Astrocyte of the cerebellum (primary cell): Measurements from ENCODE around the gene TTC27.

Experiments used
- DNase-seq: peaks from one replicate; pipeline ENCODE4 v3.0.0-alpha.2; 2011; ENCODE audit warnings: low read depth
- H3K4me3 ChIP-seq: 2 replicates; pipeline ENCODE4 v1.5.1; 2011; ENCODE audit warnings: mild to moderate bottlenecking, low read depth, low read length, moderate library complexity
- in situ Hi-C: cut with HindIII; loops from 2 replicates; pipeline ENCODE4 v1.10.0; 2017; ENCODE audit warnings: low sequenced_read_pairs
- TF ChIP-seq, protein P1 (sequence below): IDR thresholded peaks from 2 replicates; pipeline ENCODE4 v1.5.1; 2012; ENCODE audit warnings: low read length, low read depth, moderate library complexity, mild to moderate bottlenecking; ENCODE audit errors: missing control alignments

TTC27 gene

DNA sequence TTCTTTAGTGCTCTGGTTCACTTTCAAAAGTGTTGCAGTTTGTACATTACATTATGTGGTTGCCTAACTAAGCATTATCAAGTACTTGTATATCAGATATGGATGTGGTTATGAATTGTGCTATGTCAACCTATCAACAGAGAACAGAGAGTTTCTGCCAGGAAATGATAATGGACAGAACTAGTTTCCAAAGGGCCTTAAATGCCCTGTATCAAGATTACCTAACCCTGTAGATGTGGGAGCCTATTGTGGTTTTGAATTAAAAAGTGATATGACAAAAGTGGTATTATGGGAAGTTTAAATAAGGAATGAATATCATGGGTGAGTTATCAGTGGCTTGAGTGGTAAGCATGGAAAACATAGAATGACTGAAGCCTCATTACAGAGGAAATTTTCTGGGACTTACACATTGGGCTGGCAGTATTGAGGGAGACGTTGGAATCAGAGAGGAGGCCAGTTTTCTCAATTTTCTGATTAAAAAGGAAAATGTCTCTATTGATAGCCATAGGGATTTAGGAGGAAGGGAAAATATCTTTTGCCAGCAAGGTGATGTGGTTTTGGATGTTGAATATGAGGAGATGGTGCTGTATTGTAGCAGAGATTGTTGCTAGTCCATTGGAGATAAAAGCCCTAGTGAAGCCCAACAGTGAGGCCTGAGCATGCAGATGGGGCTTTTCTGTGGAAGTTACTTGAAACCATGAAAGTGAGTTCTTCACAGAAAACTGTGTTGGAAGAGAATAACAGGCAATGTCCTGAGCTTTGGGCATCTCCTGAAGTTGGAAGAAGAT is 140.7 kb downstream of the TTC27 start:
- H3K4me3 ChIP-seq: no peak overlapping the region
- TF ChIP-seq, protein P1, sequence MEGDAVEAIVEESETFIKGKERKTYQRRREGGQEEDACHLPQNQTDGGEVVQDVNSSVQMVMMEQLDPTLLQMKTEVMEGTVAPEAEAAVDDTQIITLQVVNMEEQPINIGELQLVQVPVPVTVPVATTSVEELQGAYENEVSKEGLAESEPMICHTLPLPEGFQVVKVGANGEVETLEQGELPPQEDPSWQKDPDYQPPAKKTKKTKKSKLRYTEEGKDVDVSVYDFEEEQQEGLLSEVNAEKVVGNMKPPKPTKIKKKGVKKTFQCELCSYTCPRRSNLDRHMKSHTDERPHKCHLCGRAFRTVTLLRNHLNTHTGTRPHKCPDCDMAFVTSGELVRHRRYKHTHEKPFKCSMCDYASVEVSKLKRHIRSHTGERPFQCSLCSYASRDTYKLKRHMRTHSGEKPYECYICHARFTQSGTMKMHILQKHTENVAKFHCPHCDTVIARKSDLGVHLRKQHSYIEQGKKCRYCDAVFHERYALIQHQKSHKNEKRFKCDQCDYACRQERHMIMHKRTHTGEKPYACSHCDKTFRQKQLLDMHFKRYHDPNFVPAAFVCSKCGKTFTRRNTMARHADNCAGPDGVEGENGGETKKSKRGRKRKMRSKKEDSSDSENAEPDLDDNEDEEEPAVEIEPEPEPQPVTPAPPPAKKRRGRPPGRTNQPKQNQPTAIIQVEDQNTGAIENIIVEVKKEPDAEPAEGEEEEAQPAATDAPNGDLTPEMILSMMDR: no peak
- in situ Hi-C loops: no loop called here
- no peak for DNase-seq

DNA sequence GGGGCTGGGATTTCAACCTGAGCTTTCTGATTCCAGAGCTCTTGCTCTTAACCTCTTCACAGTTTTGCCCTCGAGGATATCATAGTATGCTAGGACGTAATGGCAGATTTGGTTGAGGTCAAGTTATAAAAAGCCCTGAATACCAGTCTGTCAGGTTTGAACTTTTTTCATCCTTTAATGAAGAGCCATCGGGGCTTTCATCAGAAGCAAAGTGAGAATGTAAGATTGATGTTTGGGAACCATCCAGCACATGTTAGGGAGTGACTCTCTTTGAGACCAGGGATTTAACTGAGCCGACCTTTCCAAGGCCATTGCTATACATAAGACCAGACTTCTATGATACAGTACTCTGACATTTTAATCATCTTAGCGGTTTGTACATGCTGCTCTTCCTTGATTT is 142.5 kb downstream of the TTC27 start:
- TF ChIP-seq, protein P1: no peak
- DNase-seq: no peak
- no peak overlapping the region for H3K4me3 ChIP-seq
- in situ Hi-C loops: no loop called here

DNA sequence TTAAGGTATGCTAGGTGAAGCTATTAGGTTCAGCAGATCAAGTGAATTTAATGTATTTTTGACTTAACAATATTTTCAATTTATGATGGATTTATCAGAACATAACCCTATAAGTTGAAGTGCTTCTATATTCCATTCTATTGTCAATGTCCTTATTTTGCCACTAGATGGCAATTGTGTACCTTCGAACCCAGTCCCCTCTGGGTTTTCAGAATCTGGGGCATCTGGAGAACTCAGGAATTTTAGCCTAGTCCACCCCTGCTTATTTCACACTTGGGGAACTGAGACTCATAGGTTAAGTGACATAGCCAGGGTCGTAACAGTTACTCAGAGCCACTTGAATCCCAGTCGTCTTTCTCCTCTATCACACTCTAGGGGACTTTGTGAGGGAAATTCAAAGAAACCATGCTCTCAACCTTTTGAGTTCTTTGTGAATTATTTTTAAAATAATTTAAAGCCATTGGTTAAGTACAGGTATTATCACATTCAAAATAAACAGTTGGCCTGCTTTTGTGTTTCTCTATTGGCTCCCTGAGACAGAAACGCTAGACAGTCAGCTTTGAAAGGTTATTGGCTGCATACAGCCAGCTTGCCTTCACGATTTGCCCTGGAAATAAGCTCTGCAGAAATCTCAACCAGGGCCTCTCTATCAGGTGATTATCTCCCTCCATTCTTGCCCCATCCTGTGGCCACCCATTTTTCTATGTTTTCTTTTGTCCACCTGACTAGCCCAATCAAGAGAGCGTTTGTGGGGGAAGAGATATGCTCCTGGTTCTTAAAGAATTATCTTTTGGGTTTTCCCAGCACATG is 145.0 kb downstream of the TTC27 start:
- peak; percentile 41 for DNase-seq
- in situ Hi-C loops: no loop called here
- TF ChIP-seq, protein P1: peak; percentile 60
- H3K4me3 ChIP-seq: no peak overlapping the region

DNA sequence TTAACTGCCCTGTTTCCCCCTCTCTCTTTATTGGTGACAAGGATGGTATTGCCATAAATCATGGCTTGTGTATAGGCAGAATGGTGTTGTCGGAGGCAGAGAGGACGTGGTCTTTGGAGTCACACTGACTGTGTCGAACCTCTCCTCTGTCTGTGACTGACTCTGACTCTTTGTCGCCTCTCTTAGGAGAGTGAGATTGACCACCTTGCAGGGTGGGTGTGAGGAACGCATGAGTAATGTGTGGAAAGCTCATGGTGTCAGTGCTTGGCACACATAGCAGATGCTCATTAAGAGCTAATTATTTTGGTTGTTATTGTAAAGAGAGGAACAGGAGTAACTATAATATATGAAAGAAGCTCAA is 145.6 kb downstream of the TTC27 start:
- no peak overlapping the region for H3K4me3 ChIP-seq
- no peak for DNase-seq
- TF ChIP-seq, protein P1: no peak
- in situ Hi-C loops: no loop called here

DNA sequence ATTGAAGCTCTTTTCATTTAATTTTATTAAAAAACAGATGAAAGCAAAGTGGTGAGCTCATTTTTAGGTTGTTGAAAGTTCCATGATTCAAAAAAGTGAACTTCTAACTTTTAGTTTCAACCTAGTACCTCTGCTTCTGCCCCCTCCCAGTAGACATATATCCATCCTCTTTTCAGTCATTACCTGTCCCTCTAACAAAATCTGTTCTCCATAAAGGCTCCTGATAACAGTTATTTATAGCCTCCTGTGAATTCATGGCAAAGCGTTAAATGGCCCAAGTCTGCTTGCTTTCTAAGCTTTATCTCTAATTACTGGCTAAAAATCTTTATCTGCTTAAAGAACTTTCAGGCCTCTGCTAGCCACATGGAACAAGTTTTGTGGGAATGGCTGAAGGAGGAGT is 148.1 kb downstream of the TTC27 start:
- in situ Hi-C loops: no loop called here
- TF ChIP-seq, protein P1: no peak
- DNase-seq: no peak

DNA sequence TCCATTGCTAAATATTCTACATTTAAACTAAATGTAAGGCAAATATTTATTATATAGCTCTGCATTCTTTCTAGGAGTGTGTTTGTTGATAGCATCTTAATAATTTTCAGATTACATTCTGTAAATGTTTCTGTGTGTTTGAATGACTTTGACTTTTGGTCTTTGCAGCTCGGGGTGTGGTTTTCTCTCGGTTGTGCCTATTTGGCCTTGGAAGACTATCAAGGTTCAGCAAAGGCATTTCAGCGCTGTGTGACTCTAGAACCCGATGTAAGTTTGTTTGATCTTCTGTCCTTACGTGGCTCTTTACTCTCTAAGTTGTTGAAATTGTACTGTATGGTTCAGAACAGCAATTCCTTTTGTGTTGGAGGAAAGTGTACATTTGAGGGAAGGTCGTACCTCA is 149.9 kb downstream of the TTC27 start:
- no peak for DNase-seq
- no peak overlapping the region for H3K4me3 ChIP-seq
- in situ Hi-C loops: no loop called here
- TF ChIP-seq, protein P1: no peak

More for the DNA sequence above, 148.1 kb downstream of the TTC27 start:
- H3K4me3 ChIP-seq: no peak overlapping the region
